H1 (cell line): ENCODE results near the gene SKP1. TPM values are rescaled to one million over a fixed set of nuclear protein-coding genes. Genes with fewer than 3 reads are reported as not detected.

Source experiments
- ASH2L ChIP-seq: fragments of 200-600, 300-600 bp; sonication (generic); IDR thresholded peaks from one replicate; pipeline ENCODE4 v1.7.1; 2017; ENCODE audit warnings: low read length
- CBX5 ChIP-seq: fragments of 300-800, 300-1000 bp; sonication (generic); IDR thresholded peaks from 2 replicates; pipeline ENCODE4 v1.7.1; 2016; ENCODE audit warnings: antibody characterized with exemption, low read length, low read depth
- EZH2 ChIP-seq: fragments of 200-600 bp; sonication (generic); IDR thresholded peaks from 2 replicates; pipeline ENCODE4 v1.7.1; 2012; ENCODE audit warnings: low read depth, mild to moderate bottlenecking, moderate library complexity, low read length, inconsistent platforms; ENCODE audit not compliant: severe bottlenecking
- FOSL1 ChIP-seq: IDR thresholded peaks from 2 replicates; pipeline ENCODE4 v1.6.1; 2011; ENCODE audit warnings: mild to moderate bottlenecking, low read depth, low read length, moderate library complexity; ENCODE audit not compliant: insufficient read depth
- PHF8 ChIP-seq: fragments of 200-600 bp; sonication (generic); conservative IDR thresholded peaks from 2 replicates; pipeline ENCODE4 v1.7.1; 2012; ENCODE audit warnings: low read depth, mild to moderate bottlenecking, inconsistent platforms, low read length, moderate library complexity
- SP1 ChIP-seq: IDR thresholded peaks from 2 replicates; pipeline ENCODE4 v1.6.1; 2011; ENCODE audit warnings: low read depth, low read length
- polyA plus RNA-seq, 7 experiments: library from polyadenylated mRNA; depleted of rRNA in 3 of 7; stranded (reverse) in 5 of 7; unstranded in 2 of 7; fragments of >200 nt in 5 of 7; fragments of 200-250 nt in 2 of 7; gene quantifications; 1 replicate in 5 of 7; 2 replicates in 1 of 7; 4 replicates in 1 of 7; pipeline versions ENCODE4 v1.2.1 to v1.2.3, GENCODE V29; 2011 to 2013; ENCODE audit warnings: missing spikeins in 2 of 7, mixed read lengths in 2 of 7
- total RNA-seq: library from RNA; stranded (reverse); fragmentation: NEBNext Ultra II Directional; extraction: Animal tissue kit (Norgen Biotek cat#: 25700); gene quantifications from 2 replicates; pipeline ENCODE4 v1.2.1, GENCODE V29; 2021

The SKP1 gene
- total and polyA plus RNA-seq, 2 of the 8 experiments (the other 6 are each of a cell fraction or from before 2014, with no cell fraction given): 163 to 332 TPM

GRCh38 chr5:134113902-134114875, 62.6 kb downstream of the SKP1 start, which contains the start of gene TCF7 (continued):
- TF ChIP-seq PHF8: 0 out of 2 replicates have a peak, but pooled peaks have one; percentile 4
- peak; percentile 57 for TF ChIP-seq EZH2
- peak; percentile 50; the same call in 1 of the 2 replicates for TF ChIP-seq SP1
- TF ChIP-seq ASH2L: peak; percentile 22
- no peak for TF ChIP-seq FOSL1
- TF ChIP-seq CBX5: no peak
